Measurements from ENCODE around the gene TPD52L1.

DNA sequence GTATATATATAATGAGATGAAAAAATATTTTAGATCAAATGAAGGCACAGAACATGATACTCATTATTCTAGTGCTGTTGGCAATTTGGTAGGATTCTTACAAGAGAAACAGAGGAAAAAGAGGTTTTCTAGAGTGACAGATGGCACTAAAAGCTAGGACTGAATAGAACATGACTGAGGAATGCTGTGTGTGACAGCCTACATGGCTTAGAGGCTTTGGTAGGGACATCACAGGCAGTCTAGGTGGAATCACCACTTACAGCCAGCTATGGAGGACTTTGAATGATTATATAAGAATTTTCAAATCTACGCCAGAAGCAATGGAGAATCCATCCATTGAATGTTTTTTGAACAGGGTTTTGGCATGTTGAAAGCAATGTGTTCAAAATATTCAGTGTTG, 52.8 kb downstream of the TPD52L1 start:
- TF ChIP-seq, protein P1, sequence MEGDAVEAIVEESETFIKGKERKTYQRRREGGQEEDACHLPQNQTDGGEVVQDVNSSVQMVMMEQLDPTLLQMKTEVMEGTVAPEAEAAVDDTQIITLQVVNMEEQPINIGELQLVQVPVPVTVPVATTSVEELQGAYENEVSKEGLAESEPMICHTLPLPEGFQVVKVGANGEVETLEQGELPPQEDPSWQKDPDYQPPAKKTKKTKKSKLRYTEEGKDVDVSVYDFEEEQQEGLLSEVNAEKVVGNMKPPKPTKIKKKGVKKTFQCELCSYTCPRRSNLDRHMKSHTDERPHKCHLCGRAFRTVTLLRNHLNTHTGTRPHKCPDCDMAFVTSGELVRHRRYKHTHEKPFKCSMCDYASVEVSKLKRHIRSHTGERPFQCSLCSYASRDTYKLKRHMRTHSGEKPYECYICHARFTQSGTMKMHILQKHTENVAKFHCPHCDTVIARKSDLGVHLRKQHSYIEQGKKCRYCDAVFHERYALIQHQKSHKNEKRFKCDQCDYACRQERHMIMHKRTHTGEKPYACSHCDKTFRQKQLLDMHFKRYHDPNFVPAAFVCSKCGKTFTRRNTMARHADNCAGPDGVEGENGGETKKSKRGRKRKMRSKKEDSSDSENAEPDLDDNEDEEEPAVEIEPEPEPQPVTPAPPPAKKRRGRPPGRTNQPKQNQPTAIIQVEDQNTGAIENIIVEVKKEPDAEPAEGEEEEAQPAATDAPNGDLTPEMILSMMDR (IDR thresholded peaks at IDR 0.05; ENCODE audit: poor library complexity), result no peak
- no peak for TF ChIP-seq EZH2 (IDR thresholded peaks at IDR 0.05; ENCODE audit: borderline replicate concordance)
- no peak for TF ChIP-seq EZH2phosphoT487 (IDR thresholded peaks at IDR 0.05; ENCODE audit: low read depth, severe bottlenecking, unreplicated experiment)

Data from hepatocyte (in vitro differentiated cells).